NCI-H146 treated with DMSO at 0.1 percent for 48 hours (cell line): ENCODE measurements around the gene TFF2.

Experiments
- DNase-seq: peaks from one replicate; lab custom pipeline; 2025; ENCODE audit not compliant: unreplicated experiment; lab: John Stamatoyannopoulos, UW

Gene TFF2

DNA sequence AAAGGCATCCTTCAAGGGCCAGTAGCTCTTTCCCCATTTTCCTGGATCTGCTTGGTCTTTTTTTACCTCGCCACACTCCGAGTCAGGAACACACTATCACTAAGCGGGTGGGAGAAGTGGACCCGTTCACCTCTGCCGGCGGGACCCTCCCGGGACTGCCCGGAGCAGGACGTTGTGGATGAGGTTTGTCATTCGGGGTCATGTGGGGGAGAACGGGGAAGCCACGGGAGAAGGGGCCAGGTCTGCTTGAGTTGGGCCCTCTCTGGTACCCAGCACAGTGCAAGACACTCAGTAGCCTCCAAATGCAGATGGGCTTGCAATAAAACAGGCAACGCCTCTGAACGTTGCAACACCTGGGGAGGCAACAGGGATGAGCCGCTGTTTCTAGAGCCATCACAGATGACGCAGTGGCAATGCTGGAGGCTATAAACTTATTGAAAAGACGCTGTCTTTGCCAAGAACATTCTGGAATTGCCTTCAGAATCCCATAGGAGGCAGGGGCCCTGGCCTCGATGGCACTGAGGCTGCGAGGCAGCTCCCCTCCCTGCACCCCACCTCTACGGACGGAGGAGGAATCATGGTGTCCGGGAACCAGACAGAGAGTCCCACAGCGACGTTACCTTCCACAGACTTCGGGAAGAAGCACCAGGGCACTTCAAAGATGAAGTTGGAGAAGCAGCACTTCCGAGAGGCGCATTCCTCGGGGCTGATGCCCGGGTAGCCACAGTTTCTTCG, 3.8 kb downstream of the TFF2 start:
- DNase-seq: no peak

DNA sequence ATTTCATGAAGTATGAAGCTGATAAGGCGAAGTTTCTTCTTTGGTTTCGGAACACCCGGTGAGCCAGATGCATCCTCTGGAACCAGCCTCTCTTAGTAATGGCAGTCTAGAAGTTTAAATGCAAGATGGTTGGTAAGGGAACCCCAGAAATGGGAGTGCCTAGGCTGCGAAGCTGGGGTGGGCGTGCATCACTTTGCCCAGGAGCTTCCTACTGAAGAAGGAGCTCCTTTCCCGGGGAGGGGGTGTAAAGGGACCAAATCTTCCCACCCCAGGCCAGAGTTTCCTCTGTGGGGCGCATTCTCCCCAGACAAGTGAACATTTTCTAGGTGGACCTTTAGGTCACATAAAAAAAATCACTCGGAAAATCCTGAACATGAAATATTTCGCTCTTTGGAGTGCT, 4.4 kb downstream of the TFF2 start:
- DNase-seq: no peak

DNA sequence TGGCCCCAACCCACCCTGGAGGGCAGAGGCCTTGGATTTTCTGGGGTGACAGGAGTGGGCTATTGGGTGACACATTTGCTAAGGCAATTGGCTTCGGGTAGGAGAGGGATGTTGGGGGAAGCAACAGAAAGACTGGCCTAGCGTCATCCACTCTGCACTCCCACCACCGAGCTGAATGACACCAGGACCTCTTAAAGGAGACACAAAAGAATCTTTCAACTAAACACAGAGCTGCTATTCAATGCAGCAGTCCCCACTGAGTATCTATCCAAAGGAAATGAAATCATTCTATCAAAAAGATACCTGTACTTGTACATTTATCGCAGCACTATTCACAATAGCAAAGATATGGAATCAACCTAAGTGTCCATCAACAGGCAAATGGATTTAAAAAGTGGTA, 6.2 kb downstream of the TFF2 start:
- DNase-seq: no peak

DNA sequence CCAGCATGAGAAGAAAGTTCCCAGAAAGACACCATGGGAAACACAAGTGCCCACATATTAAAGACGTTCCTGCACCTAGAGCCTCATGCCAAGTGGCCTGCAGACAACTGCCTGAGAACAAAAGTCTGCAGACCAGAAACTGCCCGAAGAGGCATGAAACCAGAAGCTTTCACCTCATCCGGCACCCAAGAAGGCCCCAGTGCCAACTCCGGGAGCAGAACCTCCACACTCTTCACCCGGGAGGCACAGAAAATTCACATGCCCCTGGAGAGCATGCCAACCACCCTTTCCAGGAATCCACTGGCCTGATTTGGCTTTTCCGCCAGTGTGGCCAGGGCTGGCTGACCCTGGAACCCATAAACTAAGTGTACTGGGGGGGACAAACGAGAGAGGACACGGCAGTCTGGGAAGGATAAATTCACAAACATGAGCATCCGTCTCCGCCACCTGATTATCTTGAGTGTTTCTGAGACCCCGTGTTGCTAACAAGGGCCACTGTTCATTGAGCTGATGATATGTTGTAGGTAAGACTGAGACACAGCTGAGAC, 6.8 kb downstream of the TFF2 start:
- DNase-seq: no peak

DNA sequence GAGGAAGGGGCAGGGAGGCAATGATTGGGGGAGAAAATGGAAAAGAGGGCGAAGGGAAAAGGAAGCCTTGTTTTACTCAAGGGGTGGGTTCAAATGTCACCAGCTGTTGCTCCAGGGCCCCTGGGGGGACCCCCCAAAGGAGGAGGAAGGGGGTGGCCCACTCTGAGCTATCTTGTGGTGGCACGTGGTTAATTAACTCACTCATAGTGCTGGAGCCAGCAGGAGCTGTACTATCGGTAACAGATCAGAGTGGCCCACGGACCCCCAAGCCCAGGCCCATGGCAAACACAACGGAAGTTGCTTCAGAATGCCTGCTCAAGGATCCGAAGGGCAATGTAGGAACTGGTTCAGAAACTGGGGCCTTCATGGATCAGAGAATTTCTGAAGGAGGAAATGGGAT, 7.2 kb downstream of the TFF2 start:
- DNase-seq: no peak

GRCh38 chr21:42343101-42343500, 7.7 kb downstream of the TFF2 start:
- no peak for DNase-seq

DNA sequence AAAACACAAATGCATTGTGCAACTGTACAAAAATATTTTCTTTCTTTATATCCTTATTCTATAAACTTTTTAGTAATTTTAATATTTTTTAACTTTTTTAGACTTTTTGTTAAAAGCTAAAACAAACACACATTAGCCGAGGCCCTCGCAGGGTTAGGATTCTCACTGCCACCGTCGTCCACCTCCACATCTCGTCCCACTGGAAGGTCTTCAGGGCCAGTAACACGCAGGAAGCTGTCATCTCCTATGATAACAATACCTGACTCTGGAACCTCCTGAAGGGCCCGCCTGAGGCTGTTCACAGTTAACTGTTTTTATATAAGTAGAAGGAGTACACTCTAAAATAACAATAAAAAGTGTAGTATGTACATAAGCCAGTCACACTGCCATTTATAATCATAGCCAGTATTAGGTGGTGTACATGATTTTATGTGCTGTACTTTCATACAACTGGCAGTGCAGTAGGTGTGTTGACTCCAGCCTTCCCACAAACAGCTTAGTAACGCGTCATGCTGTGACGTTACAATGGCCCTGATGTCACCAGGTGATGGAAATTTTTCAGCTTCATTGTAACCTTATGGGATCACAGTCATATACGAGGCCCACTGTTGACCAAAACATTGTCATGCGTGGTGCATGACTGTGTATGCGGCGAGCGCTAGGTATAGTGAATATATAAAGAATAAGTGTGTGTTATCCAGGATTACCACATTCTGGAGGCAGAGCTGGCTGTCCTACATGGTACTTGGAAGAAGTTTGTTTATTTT, 8.8 kb downstream of the TFF2 start:
- no peak for DNase-seq

- DNase-seq: no peak
Observed at GRCh38 chr21:42340187-42341050, 10.4 kb downstream of the TFF2 start.

GRCh38 chr21:42338729-42339715, 11.8 kb downstream of the TFF2 start:
- no peak for DNase-seq

- DNase-seq: peak; percentile 64
Observed at GRCh38 chr21:42337830-42338728, 12.7 kb downstream of the TFF2 start.

DNA sequence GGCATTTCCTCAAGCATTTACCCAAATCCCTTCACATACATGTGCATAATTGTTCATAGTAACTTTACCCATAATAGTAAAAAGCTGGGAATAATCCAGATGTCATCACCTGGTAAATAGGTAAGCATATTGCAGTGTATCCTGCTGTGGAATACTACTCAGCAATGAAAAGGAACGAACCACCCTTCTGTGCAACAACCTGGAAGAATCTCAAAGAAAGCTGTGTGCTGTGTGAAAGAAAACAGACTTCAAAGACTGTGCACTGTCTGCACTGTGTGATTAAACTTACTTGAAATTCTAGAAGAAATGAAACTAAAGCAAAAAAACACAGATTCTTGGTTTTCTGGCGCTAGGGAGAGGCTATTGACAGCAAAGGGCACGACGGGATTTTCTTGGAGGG, 13.5 kb downstream of the TFF2 start:
- DNase-seq: no peak

GRCh38 chr21:42336054-42336453, 14.7 kb downstream of the TFF2 start:
- DNase-seq: no peak

DNA sequence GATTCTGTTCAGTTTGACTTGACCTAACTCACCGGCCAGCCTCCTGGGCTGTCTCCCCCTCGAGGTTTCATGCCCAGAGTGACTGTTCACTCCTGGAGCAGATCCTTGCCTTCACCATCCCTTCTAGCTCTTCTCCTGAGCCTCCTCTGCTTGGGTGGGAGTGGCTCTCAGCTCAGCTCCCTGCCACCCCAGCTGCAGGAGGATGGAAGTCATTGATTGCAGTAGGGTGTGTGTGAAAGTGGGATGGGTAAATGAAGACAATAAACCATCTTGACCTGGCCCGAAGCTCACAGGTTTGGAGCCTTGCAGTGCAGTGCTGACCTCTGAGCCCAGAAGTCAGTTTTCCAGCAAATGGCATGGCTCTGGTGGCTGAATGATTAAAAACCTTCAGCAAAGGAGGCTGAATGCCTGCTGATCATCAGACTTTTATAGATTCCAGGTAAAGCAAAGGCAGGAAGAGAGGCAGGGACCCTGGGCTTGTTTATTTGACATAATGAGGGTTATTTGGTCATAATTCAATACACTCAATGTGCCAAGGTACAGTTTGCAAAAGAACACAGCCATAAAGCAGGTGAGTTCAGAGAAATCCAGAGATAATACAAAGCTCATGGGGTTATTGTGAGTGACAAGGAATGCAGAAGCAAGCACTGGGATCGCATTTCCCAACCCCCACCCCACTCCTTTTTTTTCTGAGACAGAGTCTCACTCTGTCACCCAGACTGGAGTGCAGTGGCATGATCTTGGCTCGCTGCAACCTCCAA, 18.1 kb downstream of the TFF2 start:
- no peak for DNase-seq

- no peak for DNase-seq
Observed at GRCh38 chr21:42331660-42332059, 19.1 kb downstream of the TFF2 start.

DNA sequence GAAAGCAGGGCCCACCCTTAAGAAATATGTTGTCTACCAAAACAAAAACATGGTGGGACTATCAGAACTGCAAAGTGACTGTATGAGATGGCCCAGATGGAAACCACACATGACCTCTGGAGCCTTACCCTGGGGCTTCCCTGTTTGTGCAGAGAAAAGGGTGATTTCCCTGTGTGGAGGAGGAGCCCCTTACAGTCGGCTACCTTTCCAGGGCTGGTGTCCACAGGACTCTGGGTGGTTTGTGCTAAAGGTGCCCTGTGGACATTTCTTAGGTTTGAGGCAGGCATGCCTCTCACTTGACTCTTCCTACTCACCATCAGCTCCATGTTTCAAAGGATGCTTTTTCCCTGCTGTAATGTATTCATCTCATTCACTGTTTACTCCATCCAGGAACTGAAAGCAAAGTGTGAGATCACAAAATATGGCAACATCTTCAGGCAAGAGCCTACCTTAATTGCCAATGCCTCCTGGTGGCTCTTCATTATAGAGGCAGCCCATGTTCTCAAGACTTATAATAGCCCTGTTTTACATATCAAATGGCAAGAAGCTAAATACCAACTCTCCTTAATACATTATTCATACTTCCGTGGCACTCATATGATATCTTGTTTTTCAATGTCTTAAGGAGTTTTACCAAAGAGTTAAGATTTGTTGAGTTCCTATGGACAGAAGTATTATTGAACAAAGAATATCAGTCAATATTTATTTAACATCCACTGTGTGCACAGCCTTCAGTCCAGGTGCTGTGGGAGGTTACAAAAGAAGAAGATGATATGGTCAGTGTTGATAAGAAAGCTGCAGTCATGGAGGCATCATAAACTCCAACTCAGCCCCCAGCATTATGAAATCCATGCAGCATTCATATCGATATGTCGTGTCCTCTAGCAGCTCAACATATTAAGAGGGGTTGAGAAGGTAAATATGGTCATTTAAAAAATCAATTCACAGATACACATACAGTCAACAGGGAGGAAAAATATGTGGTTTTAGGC, 20.1 kb downstream of the TFF2 start:
- peak; percentile 69 for DNase-seq

DNA sequence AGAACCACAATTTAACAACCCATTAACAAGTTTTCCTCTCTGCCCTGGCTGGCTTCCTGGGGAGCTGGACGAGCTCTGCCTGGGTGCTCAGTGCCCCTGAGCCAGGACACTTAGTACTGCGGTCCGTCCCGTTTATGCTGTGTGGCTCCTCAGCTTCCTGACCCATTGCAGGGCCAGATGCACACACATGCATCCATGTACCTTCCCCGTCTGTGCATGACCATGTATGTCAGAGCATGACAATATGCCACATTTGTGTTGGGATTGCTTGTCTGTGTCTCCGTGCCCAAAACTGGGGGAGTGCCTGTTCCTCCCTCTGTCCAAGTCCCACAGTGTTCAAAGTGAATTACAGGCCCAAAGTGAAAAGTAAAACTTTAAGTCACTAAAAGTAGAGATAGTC, 25.9 kb downstream of the TFF2 start:
- no peak for DNase-seq

DNA sequence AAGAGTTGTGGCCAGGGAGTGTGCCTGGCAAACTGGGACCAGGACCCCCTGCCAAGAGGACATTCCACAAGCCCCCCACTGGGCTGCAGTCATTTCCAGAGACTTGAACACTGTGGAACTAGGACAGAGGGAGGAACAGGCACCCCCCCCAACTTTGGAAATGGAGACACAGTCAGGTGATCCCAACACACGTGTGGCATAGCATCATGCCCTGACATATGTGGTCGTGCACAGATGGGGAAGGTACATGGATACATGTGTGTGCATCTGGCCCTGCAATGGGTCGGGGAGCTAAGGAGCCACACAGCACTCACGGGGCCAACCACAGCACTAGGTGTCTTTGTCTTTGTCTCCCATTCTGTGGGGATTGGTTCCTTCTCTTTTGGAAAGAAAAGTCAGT, 28.9 kb downstream of the TFF2 start:
- no peak for DNase-seq
